WI38 (cell line): Measurements from ENCODE around the gene PSD.

Experiments used
- H3K4me3 ChIP-seq: 2 replicates; pipeline ENCODE4 v1.5.1; 2011; ENCODE audit warnings: low read depth, mild to moderate bottlenecking, control low read depth, low read length
- CTCF ChIP-seq: IDR thresholded peaks from 2 replicates; pipeline ENCODE4 v1.5.1; 2012; ENCODE audit warnings: low read depth, mild to moderate bottlenecking, control low read depth, low read length

PSD gene

GRCh38 chr10:102437515-102437914 lies 18.9 kb upstream of the PSD start:
- H3K4me3 ChIP-seq: no peak overlapping the region
- TF ChIP-seq CTCF: no peak

- no peak for TF ChIP-seq CTCF
- no peak overlapping the region for H3K4me3 ChIP-seq
These were observed 17.7 kb upstream of the PSD start for GRCh38 chr10:102436312-102436711.

- H3K4me3 ChIP-seq: no peak overlapping the region; the same call in 1 of the 2 replicates
- TF ChIP-seq CTCF: no peak
These were observed 17.1 kb upstream of the PSD start for GRCh38 chr10:102435529-102436233.

GRCh38 chr10:102435133-102435497 lies 16.5 kb upstream of the PSD start:
- H3K4me3 ChIP-seq: no peak overlapping the region
- TF ChIP-seq CTCF: no peak

GRCh38 chr10:102434394-102435132 lies 16.0 kb upstream of the PSD start:
- TF ChIP-seq CTCF: no peak
- H3K4me3 ChIP-seq: no peak overlapping the region

GRCh38 chr10:102433619-102434046 lies 15.0 kb upstream of the PSD start:
- TF ChIP-seq CTCF: no peak
- H3K4me3 ChIP-seq: no peak overlapping the region
